Measurements from ENCODE around the gene LIPF.

The LIPF gene

DNA sequence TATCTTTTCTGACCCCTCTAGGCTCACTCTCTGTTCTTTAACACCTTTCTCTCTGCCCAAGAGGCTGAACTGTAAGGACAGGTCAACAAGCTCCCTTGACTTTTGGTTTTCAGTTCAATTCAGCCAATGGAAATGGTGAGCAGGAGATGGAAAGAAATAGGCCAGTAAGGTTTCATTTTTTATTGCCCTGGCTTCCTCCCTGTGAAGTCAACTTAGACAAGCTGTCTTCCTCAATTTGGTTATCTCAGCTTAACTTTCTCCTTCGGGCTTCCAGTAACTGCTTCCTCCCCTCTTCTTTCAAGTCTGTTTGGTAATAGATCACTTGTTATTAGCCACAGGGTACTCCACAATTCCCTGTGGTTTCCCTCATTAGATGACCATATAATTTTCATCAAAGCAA, 61.6 kb downstream of the LIPF start:
- H3K4me3 ChIP-seq (ENCODE audit: low read depth, low read length): no peak overlapping the region
- TF ChIP-seq, protein P1, sequence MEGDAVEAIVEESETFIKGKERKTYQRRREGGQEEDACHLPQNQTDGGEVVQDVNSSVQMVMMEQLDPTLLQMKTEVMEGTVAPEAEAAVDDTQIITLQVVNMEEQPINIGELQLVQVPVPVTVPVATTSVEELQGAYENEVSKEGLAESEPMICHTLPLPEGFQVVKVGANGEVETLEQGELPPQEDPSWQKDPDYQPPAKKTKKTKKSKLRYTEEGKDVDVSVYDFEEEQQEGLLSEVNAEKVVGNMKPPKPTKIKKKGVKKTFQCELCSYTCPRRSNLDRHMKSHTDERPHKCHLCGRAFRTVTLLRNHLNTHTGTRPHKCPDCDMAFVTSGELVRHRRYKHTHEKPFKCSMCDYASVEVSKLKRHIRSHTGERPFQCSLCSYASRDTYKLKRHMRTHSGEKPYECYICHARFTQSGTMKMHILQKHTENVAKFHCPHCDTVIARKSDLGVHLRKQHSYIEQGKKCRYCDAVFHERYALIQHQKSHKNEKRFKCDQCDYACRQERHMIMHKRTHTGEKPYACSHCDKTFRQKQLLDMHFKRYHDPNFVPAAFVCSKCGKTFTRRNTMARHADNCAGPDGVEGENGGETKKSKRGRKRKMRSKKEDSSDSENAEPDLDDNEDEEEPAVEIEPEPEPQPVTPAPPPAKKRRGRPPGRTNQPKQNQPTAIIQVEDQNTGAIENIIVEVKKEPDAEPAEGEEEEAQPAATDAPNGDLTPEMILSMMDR (conservative IDR thresholded peaks at IDR 0.05; ENCODE audit: low read depth, low read length): no peak
- DNase-seq (ENCODE audit: low read depth): no peak

DNA sequence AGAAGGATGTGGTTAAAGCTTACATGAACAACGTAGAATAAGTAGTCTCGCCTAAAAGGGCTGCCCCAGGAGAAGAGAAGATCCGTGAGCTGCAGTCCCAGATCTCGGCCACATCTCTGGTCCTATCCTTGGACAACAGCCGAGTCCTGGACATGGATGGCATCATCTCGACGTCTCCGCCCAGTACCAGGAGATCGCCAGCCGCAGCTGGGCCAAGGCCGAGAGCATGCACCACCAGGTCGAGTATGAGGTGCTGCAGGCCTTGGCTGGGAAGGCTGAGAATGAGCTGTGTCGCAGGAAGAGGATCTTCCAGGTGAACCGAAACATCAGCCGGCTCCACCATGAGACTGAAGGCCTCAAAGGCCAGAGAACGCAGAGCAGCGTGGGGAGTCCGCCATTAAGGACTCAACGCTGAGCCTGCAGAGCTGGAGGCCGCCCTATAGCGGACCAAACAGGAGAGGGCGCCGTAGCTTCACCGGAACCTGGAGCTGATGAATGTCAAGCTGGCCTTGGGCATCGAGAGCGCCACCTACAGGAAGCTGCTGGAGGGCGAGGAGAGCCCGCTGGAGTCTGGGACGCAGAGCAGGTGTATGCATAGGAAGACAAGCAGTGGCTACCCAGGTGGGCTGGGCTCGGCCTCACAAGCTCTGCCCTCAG, 64.0 kb downstream of the LIPF start:
- no peak overlapping the region for H3K4me3 ChIP-seq (ENCODE audit: low read depth, low read length)
- peak; percentile 37 for DNase-seq (ENCODE audit: low read depth)
- TF ChIP-seq, protein P1 (conservative IDR thresholded peaks at IDR 0.05; ENCODE audit: low read depth, low read length): peak; percentile 57

Data from choroid plexus epithelial cell (primary cell).